Measurements from ENCODE around the gene DNPH1. TPM values are rescaled to one million over a fixed set of nuclear protein-coding genes. Genes with fewer than 3 reads are reported as not detected.
A peak's percentile ranks its signal among the peaks of the same experiment; 100 is the strongest.

Gene DNPH1
- total RNA-seq, 1 donor from 2014 or later, result 71.6 TPM

GRCh38 chr6:43229803-43230620, 731 bp upstream of the DNPH1 start:
- Mint-ChIP-seq H3K27ac (peak overlapping the region; percentile 88), H3K27me3 (ENCODE audit: insufficient read depth) (peaks cover 24% of the 10 kb centered on the region), H3K4me1 (ENCODE audit: low read depth) (peaks cover 41% of the 10 kb centered on the region), H3K9me3 (no peaks in the 10 kb centered on the region), H3K4me3 (peak overlapping the region; percentile 88), H3K36me3 (ENCODE audit: low read depth) (peaks cover 24% of the 10 kb centered on the region)
- DNase-seq (ENCODE audit: low spot score), result no peak
- intact Hi-C loops (cut with micrococcal nuclease), result loop anchor here (1.0 to 5.0 kb wide), 3 partner anchors 58 to 277 kb away; partner anchors contain the start of genes KLC4 and MRPL2

- no peaks in the 10 kb centered on the region for H3K9me3 Mint-ChIP-seq
- H3K27me3 Mint-ChIP-seq (ENCODE audit: insufficient read depth), result peaks cover 3% of the 10 kb centered on the region
- H3K4me3 Mint-ChIP-seq, result peak overlapping the region; percentile 51
- intact Hi-C loops (cut with micrococcal nuclease), result loop anchor here (5.0 kb wide), 2 partner anchors 169 to 281 kb away; partner anchors contain the start of genes KLC4 and MRPL2
- H3K4me1 Mint-ChIP-seq (ENCODE audit: low read depth), result peaks cover 65% of the 10 kb centered on the region
- H3K27ac Mint-ChIP-seq, result peak overlapping the region; percentile 74
- DNase-seq (ENCODE audit: low spot score), result no peak
- H3K36me3 Mint-ChIP-seq (ENCODE audit: low read depth), result peaks cover 45% of the 10 kb centered on the region
Observed at GRCh38 chr6:43226192-43226851, 3.0 kb downstream of the DNPH1 start.

- no peaks in the 10 kb centered on the region for H3K9me3 Mint-ChIP-seq
- H3K4me1 Mint-ChIP-seq (ENCODE audit: low read depth), result peaks cover 54% of the 10 kb centered on the region
- intact Hi-C loops (cut with micrococcal nuclease), result no loop called here
- DNase-seq (ENCODE audit: low spot score), result no peak
- no peak overlapping the region for H3K4me3 Mint-ChIP-seq
- no peaks in the 10 kb centered on the region for H3K27me3 Mint-ChIP-seq (ENCODE audit: insufficient read depth)
- H3K36me3 Mint-ChIP-seq (ENCODE audit: low read depth), result peaks cover 54% of the 10 kb centered on the region
- H3K27ac Mint-ChIP-seq, result peak overlapping the region; percentile 81
Observed at GRCh38 chr6:43223175-43223574, 6.1 kb downstream of the DNPH1 start.

GRCh38 chr6:43222418-43223059, 6.7 kb downstream of the DNPH1 start:
- H3K27me3 Mint-ChIP-seq (ENCODE audit: insufficient read depth), result no peaks in the 10 kb centered on the region
- no peak for DNase-seq (ENCODE audit: low spot score)
- H3K27ac Mint-ChIP-seq, result peak overlapping the region; percentile 81
- no peak overlapping the region for H3K4me3 Mint-ChIP-seq
- intact Hi-C loops (cut with micrococcal nuclease), result no loop called here
- H3K4me1 Mint-ChIP-seq (ENCODE audit: low read depth), result peaks cover 48% of the 10 kb centered on the region
- no peaks in the 10 kb centered on the region for H3K9me3 Mint-ChIP-seq
- peaks cover 54% of the 10 kb centered on the region for H3K36me3 Mint-ChIP-seq (ENCODE audit: low read depth)

GRCh38 chr6:43221046-43221972, 8.0 kb downstream of the DNPH1 start:
- peak overlapping the region; percentile 68 for H3K27ac Mint-ChIP-seq
- intact Hi-C loops (cut with micrococcal nuclease), result no loop called here

GRCh38 chr6:43220439-43220951, 8.8 kb downstream of the DNPH1 start:
- Mint-ChIP-seq H3K9me3 (no peaks in the 10 kb centered on the region), H3K27ac (no peak overlapping the region), H3K36me3 (ENCODE audit: low read depth) (peaks cover 47% of the 10 kb centered on the region)

More at GRCh38 chr6:43221046-43221972, 8.0 kb downstream of the DNPH1 start:
- Mint-ChIP-seq H3K36me3 (ENCODE audit: low read depth) (peaks cover 55% of the 10 kb centered on the region), H3K4me1 (ENCODE audit: low read depth) (peaks cover 42% of the 10 kb centered on the region), H3K9me3 (no peaks in the 10 kb centered on the region), H3K4me3 (no peak overlapping the region), H3K27me3 (ENCODE audit: insufficient read depth) (no peaks in the 10 kb centered on the region)
- no peak for DNase-seq (ENCODE audit: low spot score)

GRCh38 chr6:43219814-43220213, 9.5 kb downstream of the DNPH1 start:
- Mint-ChIP-seq H3K36me3 (ENCODE audit: low read depth) (peaks cover 49% of the 10 kb centered on the region), H3K27me3 (ENCODE audit: insufficient read depth) (no peaks in the 10 kb centered on the region), H3K4me1 (ENCODE audit: low read depth) (peaks cover 30% of the 10 kb centered on the region), H3K27ac (peak overlapping the region; percentile 36), H3K9me3 (no peaks in the 10 kb centered on the region), H3K4me3 (no peak overlapping the region)
- intact Hi-C loops (cut with micrococcal nuclease), result no loop called here
- DNase-seq (ENCODE audit: low spot score), result no peak

More at GRCh38 chr6:43220439-43220951, 8.8 kb downstream of the DNPH1 start:
- intact Hi-C loops (cut with micrococcal nuclease), result no loop called here
- Mint-ChIP-seq H3K4me1 (ENCODE audit: low read depth) (peaks cover 34% of the 10 kb centered on the region), H3K27me3 (ENCODE audit: insufficient read depth) (no peaks in the 10 kb centered on the region), H3K4me3 (no peak overlapping the region)
- DNase-seq (ENCODE audit: low spot score), result no peak

- intact Hi-C loops (cut with micrococcal nuclease), result no loop called here
- DNase-seq (ENCODE audit: low spot score), result no peak
- Mint-ChIP-seq H3K4me1 (ENCODE audit: low read depth) (peaks cover 23% of the 10 kb centered on the region), H3K4me3 (no peak overlapping the region), H3K27ac (peak overlapping the region; percentile 59), H3K27me3 (ENCODE audit: insufficient read depth) (no peaks in the 10 kb centered on the region), H3K36me3 (ENCODE audit: low read depth) (peaks cover 44% of the 10 kb centered on the region), H3K9me3 (no peaks in the 10 kb centered on the region)
Observed at GRCh38 chr6:43219119-43219518, 10.2 kb downstream of the DNPH1 start.

GRCh38 chr6:43217351-43217750, 11.9 kb downstream of the DNPH1 start:
- peaks cover 37% of the 10 kb centered on the region for H3K36me3 Mint-ChIP-seq (ENCODE audit: low read depth)
- no peak overlapping the region for H3K4me3 Mint-ChIP-seq
- H3K4me1 Mint-ChIP-seq (ENCODE audit: low read depth), result peaks cover 11% of the 10 kb centered on the region
- no peaks in the 10 kb centered on the region for H3K9me3 Mint-ChIP-seq
- no peaks in the 10 kb centered on the region for H3K27me3 Mint-ChIP-seq (ENCODE audit: insufficient read depth)
- intact Hi-C loops (cut with micrococcal nuclease), result no loop called here
- no peak overlapping the region for H3K27ac Mint-ChIP-seq
- DNase-seq (ENCODE audit: low spot score), result no peak

- DNase-seq (ENCODE audit: low spot score), result no peak
- H3K36me3 Mint-ChIP-seq (ENCODE audit: low read depth), result peaks cover 32% of the 10 kb centered on the region
- peaks cover 1% of the 10 kb centered on the region for H3K4me1 Mint-ChIP-seq (ENCODE audit: low read depth)
- intact Hi-C loops (cut with micrococcal nuclease), result no loop called here
- H3K4me3 Mint-ChIP-seq, result no peak overlapping the region
- no peaks in the 10 kb centered on the region for H3K27me3 Mint-ChIP-seq (ENCODE audit: insufficient read depth)
- no peak overlapping the region for H3K27ac Mint-ChIP-seq
- H3K9me3 Mint-ChIP-seq, result no peaks in the 10 kb centered on the region
Observed at GRCh38 chr6:43216200-43216599, 13.1 kb downstream of the DNPH1 start.

GRCh38 chr6:43215066-43215465, 14.2 kb downstream of the DNPH1 start:
- Mint-ChIP-seq H3K4me3 (no peak overlapping the region), H3K9me3 (no peaks in the 10 kb centered on the region), H3K36me3 (ENCODE audit: low read depth) (peaks cover 34% of the 10 kb centered on the region), H3K4me1 (ENCODE audit: low read depth) (no peaks in the 10 kb centered on the region), H3K27me3 (ENCODE audit: insufficient read depth) (no peaks in the 10 kb centered on the region), H3K27ac (no peak overlapping the region)
- intact Hi-C loops (cut with micrococcal nuclease), result no loop called here
- DNase-seq (ENCODE audit: low spot score), result no peak

- Mint-ChIP-seq H3K27me3 (ENCODE audit: insufficient read depth) (no peaks in the 10 kb centered on the region), H3K9me3 (no peaks in the 10 kb centered on the region), H3K4me1 (ENCODE audit: low read depth) (no peaks in the 10 kb centered on the region), H3K36me3 (ENCODE audit: low read depth) (peaks cover 24% of the 10 kb centered on the region), H3K27ac (no peak overlapping the region), H3K4me3 (no peak overlapping the region)
- intact Hi-C loops (cut with micrococcal nuclease), result no loop called here
- no peak for DNase-seq (ENCODE audit: low spot score)
Observed at GRCh38 chr6:43213431-43213830, 15.8 kb downstream of the DNPH1 start.

All from activated T-helper 1 cell treated with anti-CD3 and anti-CD28 coated beads, Interleukin-12 subunit alpha, Interleukin-12 subunit beta, Interleukin-2, Interleukin-4 antibody, amounts not matched to agents 30 ng/mL and 10 ng/mL and 1 ng/mL, durations not matched to agents 14 hours and 24 hours and 36 hours (primary cell).